Retinal pigment epithelial cell (primary cell): ENCODE data around the gene DFFA.
A peak's percentile ranks its signal among the peaks of the same experiment; 100 is the strongest.
"Not testable (repeated sequence)": the region's sequence is repeated elsewhere in the genome, so short reads cannot be mapped to it uniquely, and the experiment has no call there.

ENCODE experiments used
- DNase-seq: peaks from one replicate; pipeline ENCODE4 v3.0.0-alpha.2; 2010; ENCODE audit warnings: low read depth
- H3K4me3 ChIP-seq: 2 replicates; pipeline ENCODE4 v1.5.1; 2011; ENCODE audit warnings: mild to moderate bottlenecking, low read length, control low read depth, moderate library complexity
- CTCF ChIP-seq: conservative IDR thresholded peaks from 2 replicates; pipeline ENCODE4 v1.5.1; 2011; ENCODE audit warnings: low read depth, low read length, control low read depth, inconsistent platforms

Gene DFFA

GRCh38 chr1:10474613-10475507, 2.5 kb upstream of the DFFA start, which contains the start of gene PEX14:
PEX14 (plus strand) TSS chr1:10474950; CDS start chr1:10474967, 17 bp downstream.
- TF ChIP-seq CTCF: no peak
- DNase-seq: peak; percentile 39
- peak within 1 kb of the TSS; percentile 98 for H3K4me3 ChIP-seq

GRCh38 chr1:10474309-10474612, 1.9 kb upstream of the DFFA start:
- H3K4me3 ChIP-seq: peak overlapping the region; percentile 98
- not testable (repeated sequence) for DNase-seq

GRCh38 chr1:10473145-10473765, 926 bp upstream of the DFFA start:
- TF ChIP-seq CTCF: no peak
- no peak for DNase-seq
- no peak overlapping the region for H3K4me3 ChIP-seq

- H3K4me3 ChIP-seq: peak overlapping the region; percentile 80
- no peak for TF ChIP-seq CTCF
- DNase-seq: peak; percentile 26
Observed at GRCh38 chr1:10471411-10472219, 714 bp downstream of the DFFA start.

GRCh38 chr1:10470043-10470442, 2.3 kb downstream of the DFFA start:
- TF ChIP-seq CTCF: no peak

GRCh38 chr1:10467078-10467477, 5.3 kb downstream of the DFFA start:
- H3K4me3 ChIP-seq: no peak overlapping the region
- DNase-seq: no peak
- no peak for TF ChIP-seq CTCF

More at GRCh38 chr1:10470043-10470442, 2.3 kb downstream of the DFFA start:
- no peak overlapping the region for H3K4me3 ChIP-seq
- DNase-seq: no peak

GRCh38 chr1:10459184-10459583, 13.1 kb downstream of the DFFA start:
- DNase-seq: peak; percentile 59
- TF ChIP-seq CTCF: no peak

More at GRCh38 chr1:10459184-10459583, 13.1 kb downstream of the DFFA start:
- H3K4me3 ChIP-seq: no peak overlapping the region
